ENCODE results near the gene GPR142. TPM values are rescaled to one million over a fixed set of nuclear protein-coding genes. Genes with fewer than 3 reads are reported as not detected.

GPR142 gene
- total RNA-seq, 1 experiment from 2014 or later, result not detected

GRCh38 chr17:74417178-74418045 is 50.1 kb downstream of the GPR142 start:
- H3K27ac Mint-ChIP-seq (ENCODE audit: low read depth, unreplicated experiment), result no peak overlapping the region
- POLR2A ChIA-PET, result interaction anchor here (0.7 to 3.8 kb wide), 14 partner anchors 8 to 212 kb away, joined by 3 to 28 read pairs (median 4); no protein-coding TSS in a partner anchor
- no peaks in the 10 kb centered on the region for H3K9me3 Mint-ChIP-seq (ENCODE audit: unreplicated experiment)
- no peaks in the 10 kb centered on the region for H3K27me3 Mint-ChIP-seq (ENCODE audit: insufficient read depth, unreplicated experiment)
- H3K36me3 Mint-ChIP-seq (ENCODE audit: insufficient read depth, unreplicated experiment), result no peaks in the 10 kb centered on the region
- CTCF ChIA-PET, result interaction anchor here (0.7 to 2.3 kb wide), 4 partner anchors 8 to 49 kb away, joined by 4 to 14 read pairs (median 7); no protein-coding TSS in a partner anchor
- TF ChIP-seq CTCF (IDR thresholded peaks at IDR 0.05; ENCODE audit: unreplicated experiment), result no peak
- DNase-seq (ENCODE audit: unreplicated experiment), result peak; percentile 87
- intact Hi-C loops (cut with micrococcal nuclease), result loop anchor here (1.0 kb wide), 1 partner anchor 13 kb away; no protein-coding TSS in a partner anchor
- no peak overlapping the region for H3K4me3 Mint-ChIP-seq (ENCODE audit: unreplicated experiment)
- H3K4me1 Mint-ChIP-seq (ENCODE audit: insufficient read depth, unreplicated experiment), result peaks cover 5% of the 10 kb centered on the region
- no TSS peak for BruUV-seq (replicated peaks)

- Mint-ChIP-seq H3K4me1 (ENCODE audit: insufficient read depth, unreplicated experiment) (peaks cover 5% of the 10 kb centered on the region), H3K9me3 (ENCODE audit: unreplicated experiment) (no peaks in the 10 kb centered on the region), H3K36me3 (ENCODE audit: insufficient read depth, unreplicated experiment) (no peaks in the 10 kb centered on the region), H3K4me3 (ENCODE audit: unreplicated experiment) (no peak overlapping the region), H3K27me3 (ENCODE audit: insufficient read depth, unreplicated experiment) (no peaks in the 10 kb centered on the region), H3K27ac (ENCODE audit: low read depth, unreplicated experiment) (no peak overlapping the region)
- CTCF ChIA-PET, result no interaction called here
- no peak for TF ChIP-seq CTCF (IDR thresholded peaks at IDR 0.05; ENCODE audit: unreplicated experiment)
- BruUV-seq (replicated peaks), result no TSS peak
- POLR2A ChIA-PET, result no interaction called here
- intact Hi-C loops (cut with micrococcal nuclease), result no loop called here
- no peak for DNase-seq (ENCODE audit: unreplicated experiment)
Measured at GRCh38 chr17:74419928-74420411, 52.7 kb downstream of the GPR142 start.

Other genes with a start within 250 kb of the GPR142 start
- 1,197 and 1,378 TPM in 2 replicates for gene RPL38, start 163.8 kb upstream of the GPR142 start, total RNA-seq (2022)
- gene TTYH2, start 153.9 kb upstream of the GPR142 start, total RNA-seq (2022), result 0.12 and 0.66 TPM in 2 replicates
- gene DNAI2, start 93.3 kb upstream of the GPR142 start, total RNA-seq (2022), result not detected in 2 replicates
- gene KIF19, start 41.3 kb upstream of the GPR142 start, total RNA-seq (2022), result not detected in 2 replicates
- not detected in 2 replicates for gene BTBD17, start 5.6 kb upstream of the GPR142 start, total RNA-seq (2022)
- gene GPRC5C, start 64.6 kb downstream of the GPR142 start, total RNA-seq (2022), result 17.7 and 20.6 TPM in 2 replicates
- not detected in 2 replicates for gene CD300A, start 99.1 kb downstream of the GPR142 start, total RNA-seq (2022)
- not detected in 2 replicates for gene CD300LB, start 164.0 kb downstream of the GPR142 start, total RNA-seq (2022)
- not detected in 2 replicates for gene CD300C, start 178.6 kb downstream of the GPR142 start, total RNA-seq (2022)
- not detected in 2 replicates for gene CD300H, start 200.0 kb downstream of the GPR142 start, total RNA-seq (2022)
- gene CD300LD, start 224.8 kb downstream of the GPR142 start, total RNA-seq (2022), result not detected in 2 replicates

All from MCF 10A (cell line).